Measurements from ENCODE around the gene MGAT3.
A peak's percentile ranks its signal among the peaks of the same experiment; 100 is the strongest.
"Not testable (repeated sequence)": the region's sequence is repeated elsewhere in the genome, so short reads cannot be mapped to it uniquely, and the experiment has no call there.

MGAT3 gene

GRCh38 chr22:39503630-39504029, 46.8 kb downstream of the MGAT3 start:
- Mint-ChIP-seq H3K27ac (peak overlapping the region; percentile 89), H3K36me3 (ENCODE audit: low read depth) (peaks cover 62% of the 10 kb centered on the region), H3K9me3 (no peaks in the 10 kb centered on the region), H3K4me3 (peak overlapping the region; percentile 82), H3K4me1 (ENCODE audit: low read depth) (peaks cover 53% of the 10 kb centered on the region), H3K27me3 (no peaks in the 10 kb centered on the region)
- intact Hi-C loops (cut with micrococcal nuclease): no loop called here

GRCh38 chr22:39504071-39504470, 47.3 kb downstream of the MGAT3 start:
- H3K36me3 Mint-ChIP-seq (ENCODE audit: low read depth): peaks cover 66% of the 10 kb centered on the region
- peaks cover 55% of the 10 kb centered on the region for H3K4me1 Mint-ChIP-seq (ENCODE audit: low read depth)

GRCh38 chr22:39507021-39507420, 50.2 kb downstream of the MGAT3 start:
- H3K9me3 Mint-ChIP-seq; H3K4me3 Mint-ChIP-seq; H3K27ac Mint-ChIP-seq; intact Hi-C loops (cut with micrococcal nuclease); H3K27me3 Mint-ChIP-seq: not testable (repeated sequence)
- peaks cover 53% of the 10 kb centered on the region for H3K4me1 Mint-ChIP-seq (ENCODE audit: low read depth)
- H3K36me3 Mint-ChIP-seq (ENCODE audit: low read depth): peaks cover 94% of the 10 kb centered on the region

More at GRCh38 chr22:39504071-39504470, 47.3 kb downstream of the MGAT3 start:
- intact Hi-C loops (cut with micrococcal nuclease): no loop called here
- H3K27me3 Mint-ChIP-seq: no peaks in the 10 kb centered on the region
- no peak overlapping the region for H3K4me3 Mint-ChIP-seq
- no peaks in the 10 kb centered on the region for H3K9me3 Mint-ChIP-seq
- H3K27ac Mint-ChIP-seq: peak overlapping the region; percentile 89

GRCh38 chr22:39508393-39508792, 51.6 kb downstream of the MGAT3 start:
- Mint-ChIP-seq H3K27ac (no peak overlapping the region), H3K9me3 (no peaks in the 10 kb centered on the region), H3K4me3 (no peak overlapping the region), H3K27me3 (no peaks in the 10 kb centered on the region), H3K36me3 (ENCODE audit: low read depth) (peaks cover 97% of the 10 kb centered on the region), H3K4me1 (ENCODE audit: low read depth) (peaks cover 48% of the 10 kb centered on the region)
- intact Hi-C loops (cut with micrococcal nuclease): no loop called here

GRCh38 chr22:39510529-39511149, 53.8 kb downstream of the MGAT3 start:
- intact Hi-C loops (cut with micrococcal nuclease): loop anchor here (10.0 kb wide), 2 partner anchors 106 to 166 kb away; partner anchors contain the start of gene SYNGR1
- Mint-ChIP-seq H3K4me1 (ENCODE audit: low read depth) (peaks cover 46% of the 10 kb centered on the region), H3K27ac (no peak overlapping the region), H3K4me3 (no peak overlapping the region), H3K36me3 (ENCODE audit: low read depth) (peaks cover 100% of the 10 kb centered on the region), H3K27me3 (no peaks in the 10 kb centered on the region), H3K9me3 (no peaks in the 10 kb centered on the region)

GRCh38 chr22:39511226-39511625, 54.4 kb downstream of the MGAT3 start:
- no peak overlapping the region for H3K4me3 Mint-ChIP-seq
- peaks cover 100% of the 10 kb centered on the region for H3K36me3 Mint-ChIP-seq (ENCODE audit: low read depth)
- H3K4me1 Mint-ChIP-seq (ENCODE audit: low read depth): peaks cover 46% of the 10 kb centered on the region
- intact Hi-C loops (cut with micrococcal nuclease): loop anchor here (10.0 kb wide), 2 partner anchors 106 to 166 kb away; partner anchors contain the start of gene SYNGR1
- H3K27ac Mint-ChIP-seq: no peak overlapping the region
- no peaks in the 10 kb centered on the region for H3K27me3 Mint-ChIP-seq
- no peaks in the 10 kb centered on the region for H3K9me3 Mint-ChIP-seq

- intact Hi-C loops (cut with micrococcal nuclease): loop anchor here (10.0 kb wide), 2 partner anchors 107 to 167 kb away; partner anchors contain the start of gene SYNGR1
- peaks cover 49% of the 10 kb centered on the region for H3K4me1 Mint-ChIP-seq (ENCODE audit: low read depth)
- H3K9me3 Mint-ChIP-seq: no peaks in the 10 kb centered on the region
- no peaks in the 10 kb centered on the region for H3K27me3 Mint-ChIP-seq
- no peak overlapping the region for H3K4me3 Mint-ChIP-seq
- no peak overlapping the region for H3K27ac Mint-ChIP-seq
- peaks cover 100% of the 10 kb centered on the region for H3K36me3 Mint-ChIP-seq (ENCODE audit: low read depth)
These were observed 55.2 kb downstream of the MGAT3 start for GRCh38 chr22:39512026-39512425.

GRCh38 chr22:39513791-39514190, 57.0 kb downstream of the MGAT3 start:
- peaks cover 91% of the 10 kb centered on the region for H3K36me3 Mint-ChIP-seq (ENCODE audit: low read depth)
- H3K9me3 Mint-ChIP-seq: no peaks in the 10 kb centered on the region
- peaks cover 55% of the 10 kb centered on the region for H3K4me1 Mint-ChIP-seq (ENCODE audit: low read depth)
- no peaks in the 10 kb centered on the region for H3K27me3 Mint-ChIP-seq
- no peak overlapping the region for H3K27ac Mint-ChIP-seq
- intact Hi-C loops (cut with micrococcal nuclease): loop anchor here (10.0 kb wide), 2 partner anchors 109 to 169 kb away; partner anchors contain the start of gene SYNGR1
- no peak overlapping the region for H3K4me3 Mint-ChIP-seq

GRCh38 chr22:39514373-39514973, 57.7 kb downstream of the MGAT3 start:
- Mint-ChIP-seq H3K27ac (peak overlapping the region; percentile 63), H3K27me3 (no peaks in the 10 kb centered on the region), H3K4me3 (no peak overlapping the region), H3K4me1 (ENCODE audit: low read depth) (peaks cover 56% of the 10 kb centered on the region), H3K36me3 (ENCODE audit: low read depth) (peaks cover 87% of the 10 kb centered on the region), H3K9me3 (no peaks in the 10 kb centered on the region)
- intact Hi-C loops (cut with micrococcal nuclease): loop anchor here (10.0 kb wide), 2 partner anchors 110 to 170 kb away; partner anchors contain the start of gene SYNGR1

- no peaks in the 10 kb centered on the region for H3K27me3 Mint-ChIP-seq
- no peak overlapping the region for H3K4me3 Mint-ChIP-seq
- H3K36me3 Mint-ChIP-seq (ENCODE audit: low read depth): peaks cover 86% of the 10 kb centered on the region
- no peak overlapping the region for H3K27ac Mint-ChIP-seq
- H3K9me3 Mint-ChIP-seq: no peaks in the 10 kb centered on the region
- peaks cover 52% of the 10 kb centered on the region for H3K4me1 Mint-ChIP-seq (ENCODE audit: low read depth)
- intact Hi-C loops (cut with micrococcal nuclease): loop anchor here (10.0 kb wide), 2 partner anchors 111 to 171 kb away; partner anchors contain the start of gene SYNGR1
These were observed 58.6 kb downstream of the MGAT3 start for GRCh38 chr22:39515266-39516050.

- intact Hi-C loops (cut with micrococcal nuclease): loop anchor here (10.0 kb wide), 2 partner anchors 113 to 173 kb away; partner anchors contain the start of gene SYNGR1
- Mint-ChIP-seq H3K4me1 (ENCODE audit: low read depth) (peaks cover 58% of the 10 kb centered on the region), H3K9me3 (no peaks in the 10 kb centered on the region), H3K36me3 (ENCODE audit: low read depth) (peaks cover 86% of the 10 kb centered on the region), H3K4me3 (no peak overlapping the region), H3K27ac (peak overlapping the region; percentile 100), H3K27me3 (no peaks in the 10 kb centered on the region)
These were observed 60.7 kb downstream of the MGAT3 start for GRCh38 chr22:39517470-39517869.

GRCh38 chr22:39518144-39518786, 61.5 kb downstream of the MGAT3 start:
- Mint-ChIP-seq H3K36me3 (ENCODE audit: low read depth) (peaks cover 86% of the 10 kb centered on the region), H3K9me3 (no peaks in the 10 kb centered on the region), H3K4me1 (ENCODE audit: low read depth) (peaks cover 66% of the 10 kb centered on the region), H3K27ac (peak overlapping the region; percentile 100), H3K27me3 (no peaks in the 10 kb centered on the region), H3K4me3 (peak overlapping the region; percentile 94)
- intact Hi-C loops (cut with micrococcal nuclease): loop anchor here (2.0 to 10.0 kb wide), 3 partner anchors 15 to 173 kb away; partner anchors contain the start of genes RPS19BP1 and SYNGR1

GRCh38 chr22:39518996-39519680, 62.3 kb downstream of the MGAT3 start:
- Mint-ChIP-seq H3K9me3 (no peaks in the 10 kb centered on the region), H3K4me3 (peak overlapping the region; percentile 94), H3K27me3 (no peaks in the 10 kb centered on the region), H3K4me1 (ENCODE audit: low read depth) (peaks cover 66% of the 10 kb centered on the region), H3K36me3 (ENCODE audit: low read depth) (peaks cover 86% of the 10 kb centered on the region), H3K27ac (peak overlapping the region; percentile 100)
- intact Hi-C loops (cut with micrococcal nuclease): loop anchor here (2.0 to 10.0 kb wide), 3 partner anchors 14 to 174 kb away; partner anchors contain the start of genes RPS19BP1 and SYNGR1

All from dendritic cell treated with granulocyte-macrophage colony-stimulating factor and Interleukin-4, amounts not matched to agents 40 ng/mL and 50 ng/mL, for 4 days (primary cell).